SJSA1 (cell line): ENCODE data around the gene KSR1. TPM values are rescaled to one million over a fixed set of nuclear protein-coding genes. Genes with fewer than 3 reads are reported as not detected.
"Not testable (repeated sequence)": the region's sequence is repeated elsewhere in the genome, so short reads cannot be mapped to it uniquely, and the experiment has no call there.

Experiments used
- DNase-seq, 2 experiments: peaks; one replicate each; pipeline ENCODE4 v3.0.0-alpha.2; 2015 to 2020; ENCODE audit warnings: low spot score in 2 of 2, low read depth in 1 of 2
- H3K27ac ChIP-seq: fragments of 250-450 bp; sonication (Bioruptor Pico); 2 replicates; pipeline ENCODE4 v1.5.1; 2020; ENCODE audit warnings: mild to moderate bottlenecking, moderate library complexity
- H3K27me3 ChIP-seq: fragments of 250-450 bp; sonication (Bioruptor Pico); replicated peaks from 2 replicates; pipeline ENCODE4 v1.5.1; 2020; ENCODE audit warnings: mild to moderate bottlenecking, moderate library complexity
- H3K36me3 ChIP-seq: fragments of 250-450 bp; sonication (Bioruptor Pico); 2 replicates; pipeline ENCODE4 v1.5.1; 2020; ENCODE audit warnings: mild to moderate bottlenecking
- H3K4me1 ChIP-seq: fragments of 250-450 bp; sonication (Bioruptor Pico); replicated peaks from 2 replicates; pipeline ENCODE4 v1.6.1; 2021; ENCODE audit warnings: mild to moderate bottlenecking
- H3K4me3 ChIP-seq: fragments of 250-450 bp; sonication (Bioruptor Pico); 2 replicates; pipeline ENCODE4 v1.5.1; 2020; ENCODE audit warnings: mild to moderate bottlenecking
- H3K9me3 ChIP-seq: fragments of 250-450 bp; sonication (Bioruptor Pico); replicated peaks from 2 replicates; pipeline ENCODE4 v1.5.1; 2020; ENCODE audit warnings: mild to moderate bottlenecking
- total RNA-seq: library from RNA; depleted of rRNA; stranded (reverse); fragments of >200 nt; shearing (Covaris generic); gene quantifications from 2 replicates; pipeline ENCODE4 v1.2.3, GENCODE V29; 2014; rRNA removed

The KSR1 gene
- total RNA-seq, 1 experiment from 2014 or later: 7.7 TPM

DNA sequence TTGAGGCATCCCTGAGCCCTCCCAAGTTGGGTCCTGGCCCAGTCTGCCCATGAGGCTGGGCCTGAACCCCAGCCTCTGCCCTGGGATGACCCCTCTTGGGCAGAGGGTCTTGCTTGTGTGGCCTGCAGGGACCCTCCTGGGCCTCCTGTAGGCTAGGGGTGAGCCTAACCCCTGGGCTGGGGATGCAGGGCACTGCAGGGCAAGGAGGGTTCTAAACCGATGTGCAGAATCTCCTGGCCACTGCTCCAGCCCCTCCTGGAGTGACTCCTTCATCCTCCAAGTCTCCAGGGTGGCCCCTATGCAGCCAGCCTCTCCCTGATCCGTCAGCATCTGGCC lies 212.2 kb downstream of the KSR1 start:
- no peaks in the 10 kb centered on the region for H3K27me3 ChIP-seq
- H3K4me1 ChIP-seq: no peaks in the 10 kb centered on the region
- H3K36me3 ChIP-seq: no peaks in the 10 kb centered on the region
- no peaks in the 10 kb centered on the region for H3K9me3 ChIP-seq
- DNase-seq: no peak
- H3K27ac ChIP-seq: no peak overlapping the region
- no peak overlapping the region for H3K4me3 ChIP-seq

DNA sequence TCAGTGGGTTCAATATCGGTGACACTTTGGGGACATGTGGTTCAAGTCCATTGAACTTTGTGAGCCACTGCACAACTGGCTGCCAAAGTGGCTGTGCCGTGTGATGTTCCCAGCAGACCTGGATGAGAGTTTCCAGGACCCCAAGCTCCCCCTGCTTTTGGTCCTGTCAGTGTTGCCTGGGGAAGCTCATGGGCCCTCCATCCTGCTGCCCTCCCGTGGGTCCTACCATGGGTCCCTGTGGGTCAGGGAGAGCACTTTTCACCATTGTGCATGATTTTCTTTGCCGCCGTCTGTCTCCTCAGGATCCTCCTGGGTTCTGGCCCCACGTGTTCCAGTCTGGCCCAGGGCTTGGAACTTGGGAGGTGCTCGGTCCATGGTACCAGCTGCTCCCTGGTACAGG lies 212.9 kb downstream of the KSR1 start:
- Histone ChIP-seq H3K27ac (no peak overlapping the region), H3K36me3 (no peaks in the 10 kb centered on the region), H3K27me3 (no peaks in the 10 kb centered on the region), H3K4me3 (no peak overlapping the region), H3K9me3 (no peaks in the 10 kb centered on the region), H3K4me1 (no peaks in the 10 kb centered on the region)
- DNase-seq: no peak

DNA sequence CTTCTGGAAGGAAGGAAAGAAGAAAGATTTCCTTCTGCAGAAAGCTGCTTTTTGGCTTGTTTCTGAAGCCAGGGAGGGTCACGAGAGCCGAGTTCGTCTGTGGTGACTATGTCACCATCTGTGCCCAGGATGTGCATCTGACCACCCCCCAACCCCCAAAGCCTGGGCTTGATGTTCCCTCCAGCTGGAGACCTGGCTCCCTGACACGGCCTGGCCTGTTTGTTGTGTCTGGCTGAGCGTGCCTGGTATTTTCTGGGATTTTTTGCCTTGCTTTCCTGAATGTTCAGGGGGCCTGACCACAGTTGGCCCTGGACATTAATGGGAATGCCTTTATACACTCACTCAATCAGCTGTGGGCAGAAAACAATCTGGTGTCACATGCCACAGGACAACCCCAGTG lies 213.6 kb downstream of the KSR1 start:
- H3K4me1 ChIP-seq: no peaks in the 10 kb centered on the region
- no peak overlapping the region for H3K4me3 ChIP-seq
- H3K36me3 ChIP-seq: no peaks in the 10 kb centered on the region
- no peaks in the 10 kb centered on the region for H3K27me3 ChIP-seq
- no peaks in the 10 kb centered on the region for H3K9me3 ChIP-seq
- H3K27ac ChIP-seq: no peak overlapping the region
- no peak for DNase-seq

DNA sequence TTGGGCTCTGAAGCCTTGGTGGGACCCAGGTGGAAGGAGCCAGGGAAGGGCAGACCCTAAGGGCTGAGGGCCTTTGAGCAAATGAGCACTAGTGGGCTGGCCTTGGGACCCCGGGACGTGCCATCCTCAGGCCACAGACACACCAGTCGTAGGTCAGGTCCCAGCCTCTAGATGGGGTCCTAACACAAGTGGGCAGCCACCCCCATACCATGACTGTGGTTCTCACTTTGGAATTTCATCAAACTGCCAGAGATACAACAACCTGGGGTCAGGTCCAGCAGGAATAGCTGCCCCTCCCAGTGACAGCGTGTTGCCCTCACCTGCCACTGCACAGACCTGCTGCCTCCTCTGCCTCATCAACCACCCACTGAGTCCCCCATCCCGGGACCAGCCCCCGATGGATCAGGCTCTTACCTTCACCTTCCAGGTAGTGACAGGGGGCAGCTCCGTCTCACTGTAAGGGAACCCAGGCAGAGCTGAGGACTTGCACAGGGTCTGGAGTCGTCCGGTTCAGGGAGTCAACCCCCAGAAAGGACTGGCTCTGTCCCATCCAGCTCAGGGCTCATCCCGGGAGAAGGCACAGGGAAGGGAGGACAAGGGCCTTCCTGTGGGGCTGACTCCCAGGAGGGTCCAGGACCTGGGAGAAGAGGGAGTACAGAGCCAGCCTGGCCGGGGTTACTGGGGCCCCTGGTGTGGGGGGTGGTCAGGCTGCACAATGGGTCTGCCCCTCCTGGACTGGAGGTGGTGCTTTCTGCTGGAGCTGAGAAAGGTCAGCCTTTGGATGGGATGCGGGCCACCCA lies 214.7 kb downstream of the KSR1 start:
- H3K27ac ChIP-seq: no peak overlapping the region
- H3K27me3 ChIP-seq: no peaks in the 10 kb centered on the region
- H3K9me3 ChIP-seq: no peaks in the 10 kb centered on the region
- H3K4me1 ChIP-seq: no peaks in the 10 kb centered on the region
- H3K36me3 ChIP-seq: no peaks in the 10 kb centered on the region
- DNase-seq: no peak
- no peak overlapping the region for H3K4me3 ChIP-seq

DNA sequence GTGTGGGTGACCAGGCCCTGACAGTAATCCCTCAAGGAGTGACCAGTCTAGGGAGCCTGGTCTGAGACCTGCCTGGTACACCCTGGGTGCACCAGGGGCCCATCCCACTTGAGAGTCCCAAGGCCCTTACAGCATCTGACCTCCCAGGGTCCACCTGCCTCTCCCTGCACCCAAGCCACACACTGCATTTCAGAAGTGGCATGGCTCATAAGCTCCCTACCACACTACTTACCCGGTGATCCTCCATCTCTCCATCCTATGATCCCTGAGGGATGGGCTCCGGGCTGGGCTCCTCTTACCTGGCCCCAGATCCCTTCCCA lies 215.3 kb downstream of the KSR1 start:
- H3K4me1 ChIP-seq: no peaks in the 10 kb centered on the region
- H3K4me3 ChIP-seq: no peak overlapping the region
- no peak for DNase-seq
- no peaks in the 10 kb centered on the region for H3K9me3 ChIP-seq
- H3K27ac ChIP-seq: no peak overlapping the region
- no peaks in the 10 kb centered on the region for H3K27me3 ChIP-seq
- H3K36me3 ChIP-seq: no peaks in the 10 kb centered on the region

DNA sequence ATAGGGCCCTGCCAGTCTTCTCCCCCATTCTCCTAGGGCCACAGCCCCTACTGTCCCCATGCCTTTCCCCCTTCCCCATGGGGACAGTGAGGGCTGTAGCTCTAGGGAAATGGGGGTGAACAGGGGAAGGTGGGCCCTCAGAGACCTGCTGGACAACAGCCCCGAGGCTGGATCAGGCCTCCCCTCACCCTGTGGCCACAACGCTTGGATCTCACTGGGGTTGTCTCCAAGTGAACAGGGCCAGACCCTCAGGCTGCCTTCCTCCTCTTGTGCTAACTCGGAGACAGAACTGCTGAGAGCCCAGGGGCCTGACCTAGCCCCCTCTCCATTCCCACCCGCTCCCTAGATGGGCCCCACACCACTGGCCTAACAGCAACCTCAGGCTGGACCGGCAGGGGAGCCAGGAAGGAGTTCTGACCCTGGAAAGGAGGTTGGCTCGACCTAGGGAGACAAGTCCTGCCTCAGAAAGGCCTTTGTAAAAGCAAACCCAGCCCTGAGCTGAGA lies 215.8 kb downstream of the KSR1 start:
- not testable (repeated sequence) for H3K9me3 ChIP-seq, H3K27me3 ChIP-seq, H3K36me3 ChIP-seq, H3K27ac ChIP-seq, H3K4me3 ChIP-seq, DNase-seq, H3K4me1 ChIP-seq

DNA sequence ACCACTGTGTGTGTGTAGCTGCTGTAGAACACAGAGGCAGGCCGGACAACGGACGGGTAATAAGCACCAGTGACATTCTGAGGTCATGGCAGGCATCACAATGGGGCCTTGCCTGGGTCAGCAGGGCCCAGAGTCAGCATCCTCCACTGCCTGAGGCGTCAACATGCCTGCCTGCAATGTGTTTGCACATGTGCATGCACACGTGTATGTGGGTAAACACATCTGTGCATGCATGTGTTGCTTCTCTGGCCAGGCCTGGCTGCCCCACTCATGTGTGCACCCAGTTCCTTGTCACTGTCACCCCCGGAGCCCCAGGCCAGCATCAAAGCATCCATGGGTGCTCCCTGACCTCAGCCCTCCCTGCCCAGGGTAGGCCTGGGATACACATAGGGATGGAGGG lies 218.1 kb downstream of the KSR1 start:
- Histone ChIP-seq H3K4me1 (no peaks in the 10 kb centered on the region), H3K36me3 (no peaks in the 10 kb centered on the region), H3K27ac (no peak overlapping the region), H3K27me3 (no peaks in the 10 kb centered on the region), H3K4me3 (no peak overlapping the region), H3K9me3 (no peaks in the 10 kb centered on the region)
- no peak for DNase-seq

Other genes starting within 250 kb of the KSR1 start
- 55.3 and 59.7 TPM in 2 replicates for gene WSB1, start 162.3 kb upstream of the KSR1 start, total RNA-seq
- gene LGALS9, start 174.7 kb downstream of the KSR1 start, total RNA-seq: 0.50 TPM in 1 of 2 replicates, not detected in the other